Measurements from ENCODE around the gene SLC51A.

Gene SLC51A

GRCh38 chr3:196246612-196247308 lies 30.4 kb downstream of the SLC51A start:
- no peak for TF ChIP-seq CTCF (IDR thresholded peaks at IDR 0.05; ENCODE audit: unreplicated experiment in 3 of 3)
- Mint-ChIP-seq H3K4me3 (no peak overlapping the region), H3K4me1 (no peaks in the 10 kb centered on the region), H3K36me3 (ENCODE audit: low read depth) (peaks cover 49% of the 10 kb centered on the region), H3K27ac (no peak overlapping the region), H3K27me3 (ENCODE audit: low read depth) (no peaks in the 10 kb centered on the region), H3K9me3 (peaks cover 2% of the 10 kb centered on the region)

DNA sequence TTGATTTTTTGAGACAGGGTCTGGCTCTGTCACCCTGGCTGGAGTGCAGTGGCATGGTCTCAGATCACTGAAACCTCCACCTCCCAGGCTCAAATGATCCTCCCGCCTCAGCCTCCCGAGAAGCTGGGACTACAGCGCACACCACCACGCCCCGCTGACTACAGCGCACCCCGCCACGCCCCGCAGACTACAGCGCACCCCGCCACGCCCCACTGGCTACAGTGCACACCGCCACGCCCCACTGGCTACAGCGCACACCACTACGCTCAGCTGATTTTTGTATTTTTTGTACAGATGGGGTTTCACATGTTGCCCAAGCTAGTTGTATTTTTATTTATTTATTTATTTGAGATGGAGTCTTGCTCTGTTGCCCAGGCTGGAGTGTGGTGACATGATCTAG lies 35.6 kb downstream of the SLC51A start:
- no peak for TF ChIP-seq CTCF (IDR thresholded peaks at IDR 0.05; ENCODE audit: unreplicated experiment in 3 of 3)
- Mint-ChIP-seq H3K27me3 (ENCODE audit: low read depth) (no peaks in the 10 kb centered on the region), H3K36me3 (ENCODE audit: low read depth) (peaks cover 39% of the 10 kb centered on the region), H3K27ac (no peak overlapping the region), H3K4me3 (no peak overlapping the region), H3K4me1 (no peaks in the 10 kb centered on the region), H3K9me3 (no peaks in the 10 kb centered on the region)

GRCh38 chr3:196254376-196255283 lies 38.3 kb downstream of the SLC51A start:
- H3K9me3 Mint-ChIP-seq = no peaks in the 10 kb centered on the region

GRCh38 chr3:196255776-196256175 lies 39.4 kb downstream of the SLC51A start:
- Mint-ChIP-seq H3K27ac (no peak overlapping the region), H3K9me3 (no peaks in the 10 kb centered on the region), H3K4me3 (no peak overlapping the region), H3K4me1 (no peaks in the 10 kb centered on the region), H3K36me3 (ENCODE audit: low read depth) (peaks cover 25% of the 10 kb centered on the region), H3K27me3 (ENCODE audit: low read depth) (no peaks in the 10 kb centered on the region)
- TF ChIP-seq CTCF (IDR thresholded peaks at IDR 0.05; ENCODE audit: unreplicated experiment in 3 of 3) = no peak

More at GRCh38 chr3:196254376-196255283, 38.3 kb downstream of the SLC51A start:
- H3K27me3 Mint-ChIP-seq (ENCODE audit: low read depth) = no peaks in the 10 kb centered on the region
- H3K36me3 Mint-ChIP-seq (ENCODE audit: low read depth) = peaks cover 26% of the 10 kb centered on the region
- no peak overlapping the region for H3K27ac Mint-ChIP-seq
- no peaks in the 10 kb centered on the region for H3K4me1 Mint-ChIP-seq
- TF ChIP-seq CTCF (IDR thresholded peaks at IDR 0.05; ENCODE audit: unreplicated experiment in 3 of 3) = no peak
- H3K4me3 Mint-ChIP-seq = no peak overlapping the region

- no peaks in the 10 kb centered on the region for H3K9me3 Mint-ChIP-seq
- H3K36me3 Mint-ChIP-seq (ENCODE audit: low read depth) = peaks cover 40% of the 10 kb centered on the region
- no peaks in the 10 kb centered on the region for H3K27me3 Mint-ChIP-seq (ENCODE audit: low read depth)
- H3K4me1 Mint-ChIP-seq = no peaks in the 10 kb centered on the region
- no peak overlapping the region for H3K27ac Mint-ChIP-seq
- TF ChIP-seq CTCF (IDR thresholded peaks at IDR 0.05; ENCODE audit: unreplicated experiment in 3 of 3) = no peak
- H3K4me3 Mint-ChIP-seq = no peak overlapping the region
Measured at GRCh38 chr3:196260784-196261183, 44.5 kb downstream of the SLC51A start.
